CD14-positive monocyte (primary cell): ENCODE results near the gene OR10J5. TPM values are rescaled to one million over a fixed set of nuclear protein-coding genes. Genes with fewer than 3 reads are reported as not detected.

Source experiments
- DNase-seq, 3 donors: peaks; one replicate each; pipeline ENCODE4 v3.0.0-alpha.2; 2011 to 2022
- H2AFZ ChIP-seq: 2 replicates; pipeline ENCODE4 v1.6.0; 2012; ENCODE audit warnings: mild to moderate bottlenecking, low read depth, low read length, inconsistent platforms; ENCODE audit not compliant: insufficient read depth, poor library complexity, severe bottlenecking
- H3K27ac ChIP-seq, 2 donors: 1 replicate in 1 of 2; 2 replicates in 1 of 2; pipeline ENCODE4 v1.5.1; 2012 to 2013; ENCODE audit warnings: low read length in 2 of 2, control low read depth in 1 of 2, inconsistent platforms in 1 of 2, low read depth in 1 of 2, mild to moderate bottlenecking in 1 of 2
- H3K27me3 ChIP-seq, 2 donors: one replicate each; pipeline versions ENCODE4 v1.6.0 to v1.6.1; 2011 to 2013; ENCODE audit warnings: low read length in 2 of 2; ENCODE audit not compliant: control insufficient read depth in 2 of 2, insufficient read depth in 2 of 2
- H3K36me3 ChIP-seq, 2 donors: replicated peaks in 1 of 2; 1 replicate in 1 of 2; 2 replicates in 1 of 2; pipeline versions ENCODE4 v1.5.1 to v1.6.1; 2012 to 2013; ENCODE audit warnings: low read length in 2 of 2, control low read depth in 1 of 2, inconsistent platforms in 1 of 2, mild to moderate bottlenecking in 1 of 2; ENCODE audit not compliant: insufficient read depth in 2 of 2, control insufficient read depth in 1 of 2
- H3K4me1 ChIP-seq, 2 donors: 1 replicate in 1 of 2; 2 replicates in 1 of 2; pipeline versions ENCODE4 v1.5.1 to v1.6.1; 2012 to 2013; ENCODE audit warnings: low read length in 2 of 2, control low read depth in 1 of 2, inconsistent platforms in 1 of 2, mild to moderate bottlenecking in 1 of 2, moderate library complexity in 1 of 2; ENCODE audit not compliant: insufficient read depth in 2 of 2, control insufficient read depth in 1 of 2
- H3K4me2 ChIP-seq: replicated peaks from 2 replicates; pipeline ENCODE3; 2012; ENCODE audit warnings: low read length, moderate library complexity, mild to moderate bottlenecking; ENCODE audit not compliant: poor library complexity, severe bottlenecking; ENCODE audit errors: extremely low read depth
- H3K4me3 ChIP-seq, 3 experiments: fragments of 200-600 bp in 1 of 3; sonication (generic) in 1 of 3; replicated peaks in 1 of 3; 1 replicate in 2 of 3; 2 replicates in 1 of 3; pipeline ENCODE4 v1.5.1; 2011 to 2013; ENCODE audit warnings: low read length in 3 of 3, mild to moderate bottlenecking in 3 of 3, control low read depth in 2 of 3, low read depth in 2 of 3, inconsistent platforms in 1 of 3, moderate library complexity in 1 of 3
- H3K79me2 ChIP-seq: 2 replicates; pipeline ENCODE4 v1.6.0; 2012; ENCODE audit warnings: mild to moderate bottlenecking, control low read depth, inconsistent platforms, low read length, moderate library complexity; ENCODE audit not compliant: insufficient read depth
- H3K9ac ChIP-seq: 2 replicates; pipeline ENCODE4 v1.6.0; 2017; ENCODE audit warnings: low read length, mild to moderate bottlenecking; ENCODE audit not compliant: insufficient read depth, poor library complexity, severe bottlenecking
- H3K9me3 ChIP-seq, 2 donors: replicated peaks in 1 of 2; 1 replicate in 1 of 2; 2 replicates in 1 of 2; pipeline versions ENCODE4 v1.5.1 to v1.6.1; 2012 to 2013; ENCODE audit warnings: low read length in 2 of 2, control low read depth in 1 of 2; ENCODE audit not compliant: control insufficient read depth in 1 of 2, insufficient read depth in 1 of 2
- H4K20me1 ChIP-seq: 2 replicates; pipeline ENCODE4 v1.6.0; 2012; ENCODE audit warnings: mild to moderate bottlenecking, low read length, control low read depth, moderate library complexity; ENCODE audit not compliant: insufficient read depth
- H3K27ac Mint-ChIP-seq, 7 donors: one replicate each; pipeline ENCODE4 v1.8.0; 2020; ENCODE audit warnings: mild to moderate bottlenecking in 7 of 7, mixed read lengths in 7 of 7, moderate library complexity in 6 of 7, inconsistent platforms in 2 of 7
- H3K27me3 Mint-ChIP-seq, 3 donors: one replicate each; pipeline ENCODE4 v1.8.0; 2021 to 2022; ENCODE audit warnings: low read depth in 3 of 3, mild to moderate bottlenecking in 3 of 3, mixed read lengths in 3 of 3, moderate library complexity in 3 of 3, inconsistent platforms in 1 of 3
- H3K36me3 Mint-ChIP-seq, 2 donors: one replicate each; pipeline ENCODE4 v1.8.0; 2020; ENCODE audit warnings: mixed read lengths in 2 of 2, inconsistent platforms in 1 of 2, mild to moderate bottlenecking in 1 of 2
- H3K4me1 Mint-ChIP-seq: one replicate; pipeline ENCODE4 v1.8.0; 2020; ENCODE audit warnings: mild to moderate bottlenecking, mixed read lengths
- H3K4me3 Mint-ChIP-seq, 2 donors: one replicate each; pipeline ENCODE4 v1.8.0; 2020; ENCODE audit warnings: mild to moderate bottlenecking in 2 of 2, mixed read lengths in 2 of 2, moderate library complexity in 1 of 2
- H3K9me3 Mint-ChIP-seq, 7 donors: one replicate each; pipeline ENCODE4 v1.8.0; 2020 to 2022; ENCODE audit warnings: mixed read lengths in 7 of 7, mild to moderate bottlenecking in 6 of 7, moderate library complexity in 6 of 7, inconsistent platforms in 2 of 7
- CTCF ChIP-seq: fragments of 200-600 bp; IDR thresholded peaks from one replicate; pipeline ENCODE4 v1.8.0; 2022; ENCODE audit warnings: antibody characterized with exemption, mild to moderate bottlenecking
- WGBS: methylation state at CpG from one replicate; pipeline ENCODE4 v1.1.5; 2013; ENCODE audit warnings: missing lambda C conversion rate; ENCODE audit not compliant: insufficient coverage; 5-methylcytosine and 5-hydroxymethylcytosine counted together
- intact Hi-C, 2 donors: fragments of 100-400 bp; cut with micrococcal nuclease; formaldehyde crosslinking; loops; one replicate each; pipeline versions ENCODE4 v1.15.0 to v1.15.1; 2023
- polyA plus RNA-seq, 3 donors: library from polyadenylated mRNA; depleted of rRNA in 1 of 3; unstranded in 2 of 3; stranded (reverse) in 1 of 3; fragments of 300-500 nt in 2 of 3; fragments of >200 nt in 1 of 3; fragmentation: Illumina TruSeq in 2 of 3; gene quantifications; 1 replicate in 2 of 3; 2 replicates in 1 of 3; pipeline ENCODE4 v1.2.3, GENCODE V29; 2012 to 2021

The OR10J5 gene
- polyA plus RNA-seq, 3 donors = not detected

- DNase-seq = no peak
- no peaks in the 10 kb centered on the region for H3K27me3 ChIP-seq
- no peak overlapping the region for H3K9ac ChIP-seq
- no peaks in the 10 kb centered on the region for H3K9me3 ChIP-seq
- no peaks in the 10 kb centered on the region for H3K4me1 ChIP-seq
- no peaks in the 10 kb centered on the region for H3K36me3 Mint-ChIP-seq
- intact Hi-C loops = no loop called here
- no peak overlapping the region for H3K4me3 ChIP-seq
- H3K27ac Mint-ChIP-seq = no peak overlapping the region
- peaks cover 0 to 2% (median 0%) of the 10 kb centered on the region in 7 donors for H3K9me3 Mint-ChIP-seq
- no peaks in the 10 kb centered on the region for H3K4me1 Mint-ChIP-seq
- H3K36me3 ChIP-seq = no peaks in the 10 kb centered on the region
- no peak overlapping the region for H3K4me2 ChIP-seq
- no peak overlapping the region for H3K27ac ChIP-seq
- no peak overlapping the region for H2AFZ ChIP-seq
- H4K20me1 ChIP-seq = no peaks in the 10 kb centered on the region
- no CpG with 5 or more reads among the region's 1 CpG for WGBS
- H3K27me3 Mint-ChIP-seq = peaks cover 0 to 2% (median 2%) of the 10 kb centered on the region in 3 donors
- TF ChIP-seq CTCF = no peak
- no peak overlapping the region for H3K4me3 Mint-ChIP-seq
- no peaks in the 10 kb centered on the region for H3K79me2 ChIP-seq
These were observed 45.6 kb upstream of the OR10J5 start for GRCh38 chr1:159581422-159581821.

GRCh38 chr1:159580340-159580739 lies 44.5 kb upstream of the OR10J5 start:
- Histone ChIP-seq H4K20me1 (no peaks in the 10 kb centered on the region), H3K4me3 (no peak overlapping the region), H3K27me3 (no peaks in the 10 kb centered on the region), H3K4me2 (no peak overlapping the region), H3K4me1 (no peaks in the 10 kb centered on the region), H3K36me3 (no peaks in the 10 kb centered on the region), H3K27ac (no peak overlapping the region), H3K9me3 (peaks cover 0 to 3% of the 10 kb centered on the region in 2 donors), H3K9ac (no peak overlapping the region), H3K79me2 (no peaks in the 10 kb centered on the region), H2AFZ (no peak overlapping the region)
- no peak for DNase-seq
- Mint-ChIP-seq H3K4me3 (no peak overlapping the region), H3K27me3 (peaks cover 0 to 2% (median 2%) of the 10 kb centered on the region in 3 donors), H3K9me3 (peaks cover 0 to 5% (median 2%) of the 10 kb centered on the region in 7 donors), H3K4me1 (no peaks in the 10 kb centered on the region), H3K27ac (no peak overlapping the region), H3K36me3 (no peaks in the 10 kb centered on the region)
- intact Hi-C loops = no loop called here
- TF ChIP-seq CTCF = no peak
- WGBS = no CpG with 5 or more reads among the region's 3 CpGs
